Measurements from ENCODE around the gene CYP19A1.
"Not testable (repeated sequence)": the region's sequence is repeated elsewhere in the genome, so short reads cannot be mapped to it uniquely, and the experiment has no call there.

CYP19A1 gene

DNA sequence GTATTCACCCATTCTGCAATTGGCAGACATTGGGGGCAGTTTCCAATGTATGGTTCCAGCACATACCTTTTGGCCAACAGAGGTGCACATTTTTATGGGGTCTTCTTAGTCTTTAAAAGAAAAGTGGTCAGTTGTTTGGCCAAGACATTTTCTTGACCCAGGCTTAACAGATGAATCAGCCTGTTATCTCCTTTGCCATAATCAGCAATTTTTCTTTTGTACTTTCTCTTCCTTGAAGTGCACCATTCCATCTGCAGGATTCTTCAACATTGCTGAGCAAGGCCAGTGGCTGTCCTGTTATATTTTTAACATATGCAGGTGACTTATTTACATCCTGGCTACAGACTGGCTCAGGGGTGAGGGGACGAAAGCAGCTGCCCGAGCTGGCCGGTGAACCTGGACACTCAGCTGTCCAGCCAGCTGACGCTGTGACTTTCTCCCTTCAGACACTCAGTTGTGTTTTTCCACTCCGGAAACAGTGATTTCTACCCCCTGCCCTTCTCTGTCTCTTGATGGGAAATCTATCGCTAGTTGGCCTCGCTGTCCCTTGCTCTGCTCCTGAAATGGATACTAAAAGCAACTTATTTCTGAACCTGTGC lies 147.2 kb downstream of the CYP19A1 start:
- Mint-ChIP-seq H3K4me1 (peaks cover 28% of the 10 kb centered on the region), H3K27me3 (ENCODE audit: low read depth, poor library complexity) (peaks cover 3% of the 10 kb centered on the region), H3K4me3 (no peak overlapping the region), H3K9me3 (no peaks in the 10 kb centered on the region), H3K36me3 (ENCODE audit: low read depth) (no peaks in the 10 kb centered on the region), H3K27ac (no peak overlapping the region)
- TF ChIP-seq, protein P1, sequence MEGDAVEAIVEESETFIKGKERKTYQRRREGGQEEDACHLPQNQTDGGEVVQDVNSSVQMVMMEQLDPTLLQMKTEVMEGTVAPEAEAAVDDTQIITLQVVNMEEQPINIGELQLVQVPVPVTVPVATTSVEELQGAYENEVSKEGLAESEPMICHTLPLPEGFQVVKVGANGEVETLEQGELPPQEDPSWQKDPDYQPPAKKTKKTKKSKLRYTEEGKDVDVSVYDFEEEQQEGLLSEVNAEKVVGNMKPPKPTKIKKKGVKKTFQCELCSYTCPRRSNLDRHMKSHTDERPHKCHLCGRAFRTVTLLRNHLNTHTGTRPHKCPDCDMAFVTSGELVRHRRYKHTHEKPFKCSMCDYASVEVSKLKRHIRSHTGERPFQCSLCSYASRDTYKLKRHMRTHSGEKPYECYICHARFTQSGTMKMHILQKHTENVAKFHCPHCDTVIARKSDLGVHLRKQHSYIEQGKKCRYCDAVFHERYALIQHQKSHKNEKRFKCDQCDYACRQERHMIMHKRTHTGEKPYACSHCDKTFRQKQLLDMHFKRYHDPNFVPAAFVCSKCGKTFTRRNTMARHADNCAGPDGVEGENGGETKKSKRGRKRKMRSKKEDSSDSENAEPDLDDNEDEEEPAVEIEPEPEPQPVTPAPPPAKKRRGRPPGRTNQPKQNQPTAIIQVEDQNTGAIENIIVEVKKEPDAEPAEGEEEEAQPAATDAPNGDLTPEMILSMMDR (IDR thresholded peaks at IDR 0.05): no peak
- DNase-seq: no peak

DNA sequence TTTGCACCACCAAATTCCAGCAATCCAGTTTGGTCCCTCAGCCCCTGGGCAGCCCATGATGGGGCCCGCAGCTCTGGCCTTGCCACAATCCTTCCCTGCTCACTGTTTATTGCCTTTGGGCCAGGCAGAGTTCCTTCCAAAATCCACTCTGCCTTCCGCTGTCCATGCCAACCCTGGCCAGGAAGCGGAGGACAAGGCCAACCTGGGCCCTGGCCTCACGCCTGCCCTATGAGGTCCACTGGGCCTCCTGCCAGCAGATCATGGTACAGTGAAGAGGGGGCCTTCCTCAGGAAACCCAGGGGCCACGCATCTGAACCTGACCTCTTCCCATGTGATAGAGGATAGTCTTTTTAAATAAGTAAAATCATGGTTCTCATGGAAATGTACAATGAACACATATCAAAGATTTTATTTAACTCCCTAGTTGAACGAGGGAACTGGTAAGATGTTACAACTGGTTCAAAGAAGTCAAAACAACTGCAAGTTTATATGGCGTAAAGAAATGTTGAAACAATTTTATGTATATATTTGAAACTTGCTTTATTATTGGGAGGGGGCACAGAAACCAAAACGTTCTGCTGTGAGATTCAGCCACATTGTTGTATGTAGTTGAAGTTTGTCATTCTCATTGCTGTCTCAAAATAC lies 147.8 kb downstream of the CYP19A1 start:
- no peak overlapping the region for H3K27ac Mint-ChIP-seq
- H3K4me3 Mint-ChIP-seq: no peak overlapping the region

DNA sequence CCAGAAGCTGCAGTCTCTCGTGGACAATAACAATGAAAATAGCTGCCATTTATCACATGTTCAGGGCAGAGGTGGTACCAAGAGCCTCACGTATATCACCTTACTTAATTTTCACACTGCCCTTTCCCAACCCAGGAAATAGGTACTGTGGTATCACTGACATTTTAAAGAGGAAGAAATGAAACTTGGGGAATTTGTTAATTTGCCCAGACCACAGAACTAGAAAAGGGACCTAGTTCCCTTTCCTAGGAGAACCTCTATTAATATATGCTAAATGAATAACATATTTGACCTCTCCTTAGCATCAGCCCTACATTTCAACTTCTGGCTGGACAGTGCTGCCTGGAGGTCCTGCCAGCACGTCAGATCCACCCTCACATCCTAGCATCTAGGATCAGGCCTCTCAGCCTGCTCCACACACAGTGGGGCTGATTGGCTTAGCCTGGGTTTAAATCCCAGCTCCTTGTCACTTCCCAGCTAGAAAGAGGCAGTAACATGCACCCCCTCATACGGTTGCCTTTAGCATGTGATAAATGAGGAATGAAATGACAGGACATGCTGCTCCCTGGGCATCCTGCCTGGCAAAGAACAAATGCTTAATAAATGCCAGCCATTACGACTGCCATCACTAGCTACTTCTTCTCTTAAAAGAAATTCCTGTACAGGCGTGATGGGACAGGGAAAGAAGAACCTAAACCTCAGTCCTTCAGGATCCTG lies 148.6 kb downstream of the CYP19A1 start:
- Mint-ChIP-seq H3K4me3 (no peak overlapping the region), H3K9me3 (no peaks in the 10 kb centered on the region), H3K27me3 (ENCODE audit: low read depth, poor library complexity) (peaks cover 3% of the 10 kb centered on the region), H3K4me1 (peaks cover 39% of the 10 kb centered on the region), H3K36me3 (ENCODE audit: low read depth) (no peaks in the 10 kb centered on the region), H3K27ac (no peak overlapping the region)
- TF ChIP-seq, protein P1 (IDR thresholded peaks at IDR 0.05): no peak
- DNase-seq: no peak

More for the DNA sequence above, 147.8 kb downstream of the CYP19A1 start:
- Mint-ChIP-seq H3K27me3 (ENCODE audit: low read depth, poor library complexity) (peaks cover 3% of the 10 kb centered on the region), H3K9me3 (no peaks in the 10 kb centered on the region), H3K36me3 (ENCODE audit: low read depth) (no peaks in the 10 kb centered on the region), H3K4me1 (peaks cover 31% of the 10 kb centered on the region)
- no peak for DNase-seq
- TF ChIP-seq, protein P1 (IDR thresholded peaks at IDR 0.05): no peak

DNA sequence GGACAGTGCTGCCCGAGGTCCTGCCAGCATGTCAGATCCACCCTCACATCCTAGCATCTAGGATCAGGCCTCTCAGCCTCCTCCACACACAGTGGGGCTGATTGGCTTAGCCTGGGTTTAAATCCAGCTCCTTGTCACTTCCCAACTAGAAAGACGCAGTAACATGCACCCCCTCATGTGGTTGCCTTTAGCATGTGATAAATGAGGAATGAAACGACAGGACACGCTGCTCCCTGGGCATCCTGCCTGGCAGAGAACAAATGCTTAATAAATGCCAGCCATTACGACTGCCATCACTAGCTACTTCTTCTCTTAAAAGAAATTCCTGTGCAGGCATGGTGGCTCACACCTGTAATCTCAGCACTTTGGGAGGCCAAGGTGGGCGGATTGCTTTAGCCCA lies 149.6 kb downstream of the CYP19A1 start:
- not testable (repeated sequence) for H3K27ac Mint-ChIP-seq; H3K27me3 Mint-ChIP-seq (ENCODE audit: low read depth, poor library complexity); H3K36me3 Mint-ChIP-seq (ENCODE audit: low read depth); DNase-seq; H3K9me3 Mint-ChIP-seq; H3K4me3 Mint-ChIP-seq
- H3K4me1 Mint-ChIP-seq: peaks cover 43% of the 10 kb centered on the region

DNA sequence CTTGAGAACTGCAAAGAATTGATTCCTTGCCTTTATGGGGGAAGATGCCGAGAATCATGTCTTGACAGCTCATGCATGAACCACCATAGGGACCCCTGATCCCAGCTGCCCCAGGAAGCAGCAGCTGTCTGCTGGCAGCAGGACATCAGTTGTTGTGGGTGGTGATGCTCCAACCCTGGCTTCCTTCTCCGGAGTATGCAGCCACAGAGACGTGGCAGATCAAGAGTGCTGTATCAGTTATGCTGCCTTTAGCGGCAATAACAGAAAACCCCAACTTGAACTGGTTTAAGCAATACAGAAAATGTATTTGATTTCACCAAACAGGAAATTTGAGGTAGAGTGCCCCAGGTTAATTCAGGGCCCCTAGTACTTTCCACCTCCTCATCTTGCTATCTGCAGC lies 151.5 kb downstream of the CYP19A1 start:
- no peak overlapping the region for H3K27ac Mint-ChIP-seq
- no peaks in the 10 kb centered on the region for H3K36me3 Mint-ChIP-seq (ENCODE audit: low read depth)
- peaks cover 29% of the 10 kb centered on the region for H3K4me1 Mint-ChIP-seq
- peaks cover 9% of the 10 kb centered on the region for H3K27me3 Mint-ChIP-seq (ENCODE audit: low read depth, poor library complexity)
- no peak for DNase-seq
- H3K9me3 Mint-ChIP-seq: no peaks in the 10 kb centered on the region
- TF ChIP-seq, protein P1 (IDR thresholded peaks at IDR 0.05): no peak
- no peak overlapping the region for H3K4me3 Mint-ChIP-seq

DNA sequence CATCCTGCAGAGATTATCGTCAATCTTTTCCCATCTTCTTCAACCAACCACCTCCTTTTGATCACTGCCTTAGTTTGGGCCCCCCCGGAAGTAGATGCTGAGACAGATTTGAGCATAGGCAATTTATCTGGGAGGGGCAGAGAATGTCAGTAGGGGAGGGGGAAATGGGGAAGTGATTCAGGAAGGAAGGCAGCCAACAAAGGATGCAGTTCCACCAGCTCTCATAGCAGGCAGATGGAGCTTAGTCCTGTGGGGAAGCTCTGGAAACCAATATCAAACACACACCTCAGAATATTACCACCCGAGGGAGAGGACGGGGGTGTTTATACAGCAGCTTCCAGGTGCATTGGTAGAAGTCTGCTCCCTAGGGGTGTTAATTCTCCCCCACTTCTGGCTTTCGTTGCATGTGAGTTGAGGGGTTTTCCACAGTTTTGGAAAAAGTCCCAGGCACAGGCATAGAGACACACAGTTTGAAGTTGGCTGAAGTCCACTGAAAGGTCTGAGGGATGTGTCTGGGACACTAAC lies 152.2 kb downstream of the CYP19A1 start:
- Mint-ChIP-seq H3K27me3 (ENCODE audit: low read depth, poor library complexity) (peaks cover 9% of the 10 kb centered on the region), H3K36me3 (ENCODE audit: low read depth) (no peaks in the 10 kb centered on the region), H3K27ac (peak overlapping the region; percentile 64), H3K4me3 (no peak overlapping the region), H3K4me1 (peaks cover 23% of the 10 kb centered on the region), H3K9me3 (no peaks in the 10 kb centered on the region)
- no peak for DNase-seq
- TF ChIP-seq, protein P1 (IDR thresholded peaks at IDR 0.05): no peak
